Measurements from ENCODE around the gene ACO2.

- TF ChIP-seq CTCF (IDR thresholded peaks at IDR 0.05) (no peak), POLR2A (IDR thresholded peaks at IDR 0.05) (no peak), EP300 (IDR thresholded peaks at IDR 0.05) (no peak)
These were observed 99.9 kb downstream of the ACO2 start for GRCh38 chr22:41568811-41569210.

All from tibial nerve (tissue), 4 donors.